Superior temporal gyrus (tissue), 1 donor: ENCODE data around the gene ARMC9.
"Not testable (repeated sequence)": the region's sequence is repeated elsewhere in the genome, so short reads cannot be mapped to it uniquely, and the experiment has no call there.

ENCODE experiments used
- DNase-seq: peaks from one replicate; pipeline ENCODE4 v3.0.0-alpha.2; 2016; ENCODE audit errors: extremely low spot score

The ARMC9 gene

DNA sequence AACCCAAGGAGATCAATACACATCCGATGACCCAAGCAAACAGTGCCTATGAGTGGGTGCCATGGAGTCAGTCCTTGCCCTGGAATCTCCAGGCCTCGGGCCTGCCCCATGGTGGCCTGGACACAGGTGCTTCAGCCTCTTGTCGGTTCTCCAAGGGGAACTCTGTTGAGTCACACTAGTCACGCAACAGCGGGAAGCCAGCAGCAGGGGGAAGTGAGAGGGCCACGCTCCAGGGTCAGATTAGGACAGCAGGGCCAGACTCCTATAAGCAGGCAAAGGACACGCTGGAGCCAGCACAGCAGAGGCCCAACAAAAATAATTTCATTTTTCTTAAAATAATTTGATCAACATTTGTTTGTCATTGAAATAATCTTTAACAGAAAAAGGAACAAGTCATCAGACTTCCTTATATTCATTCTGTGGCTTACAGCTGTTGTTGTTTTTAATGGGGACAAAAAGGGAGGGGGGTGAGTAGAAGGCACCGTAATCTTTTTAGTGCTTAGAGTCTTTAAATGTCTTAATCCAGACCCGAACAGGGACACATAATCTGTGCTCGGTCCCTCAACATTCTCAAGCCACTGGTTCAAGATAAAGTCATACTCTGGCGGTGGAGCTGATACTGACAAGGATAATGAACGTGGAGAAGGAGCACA, 16.4 kb upstream of the ARMC9 start:
- DNase-seq, result no peak

DNA sequence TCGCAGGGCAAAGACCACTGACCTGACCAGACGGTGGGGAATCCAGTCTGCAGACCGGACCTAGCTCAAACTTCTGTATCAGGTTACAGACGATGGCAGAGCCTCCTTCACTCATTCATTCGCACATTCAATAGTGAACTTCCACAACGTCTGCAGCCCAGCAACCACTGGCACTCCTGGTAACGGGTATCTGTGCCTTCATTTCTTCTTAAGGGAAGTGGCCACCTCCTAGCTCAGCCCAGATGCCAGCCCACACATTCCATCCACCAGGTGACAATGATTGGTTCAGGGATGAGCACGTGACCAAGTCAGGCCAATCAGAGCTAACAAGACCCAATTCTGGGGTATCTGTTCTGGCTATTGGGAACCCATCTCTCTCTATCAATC, 15.9 kb upstream of the ARMC9 start:
- no peak for DNase-seq

DNA sequence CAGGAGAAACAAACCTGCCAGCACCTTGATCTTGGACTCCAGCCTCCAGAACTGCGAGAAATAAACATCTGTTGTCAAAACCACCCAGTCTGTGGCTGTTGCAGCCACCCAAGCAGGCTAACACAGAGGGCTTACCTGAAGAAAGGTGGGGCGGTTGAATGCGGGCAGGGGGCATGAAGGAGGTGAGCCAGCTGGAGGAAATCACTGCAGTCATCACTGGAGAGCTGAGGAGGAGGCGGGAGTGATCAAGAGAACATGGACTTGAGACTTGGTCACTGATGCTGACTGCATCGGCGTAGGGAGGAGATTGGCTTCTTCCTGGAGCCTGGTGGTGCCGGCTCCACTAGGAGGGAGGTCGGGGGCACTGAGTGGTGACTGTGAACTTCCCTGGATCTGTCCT, 14.6 kb upstream of the ARMC9 start:
- no peak for DNase-seq

DNA sequence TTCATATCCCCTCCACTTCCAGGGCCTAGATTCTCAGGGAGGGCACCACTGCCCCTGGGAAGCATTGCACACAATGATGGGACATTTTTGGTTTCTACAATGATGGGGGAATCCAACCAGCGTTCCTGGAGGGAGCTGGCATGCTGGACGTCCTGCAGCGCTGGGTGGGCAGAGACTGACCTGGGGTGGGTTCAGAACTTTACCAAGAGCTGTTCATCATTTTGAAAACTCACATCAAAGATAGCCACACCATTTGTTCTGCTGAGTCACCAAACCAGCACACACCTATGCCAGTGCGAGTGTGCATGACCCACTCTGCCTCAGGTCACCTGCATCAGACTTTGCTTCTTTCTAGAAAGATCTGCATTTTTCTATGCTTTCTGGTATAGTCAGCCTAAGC, 14.1 kb upstream of the ARMC9 start:
- no peak for DNase-seq

DNA sequence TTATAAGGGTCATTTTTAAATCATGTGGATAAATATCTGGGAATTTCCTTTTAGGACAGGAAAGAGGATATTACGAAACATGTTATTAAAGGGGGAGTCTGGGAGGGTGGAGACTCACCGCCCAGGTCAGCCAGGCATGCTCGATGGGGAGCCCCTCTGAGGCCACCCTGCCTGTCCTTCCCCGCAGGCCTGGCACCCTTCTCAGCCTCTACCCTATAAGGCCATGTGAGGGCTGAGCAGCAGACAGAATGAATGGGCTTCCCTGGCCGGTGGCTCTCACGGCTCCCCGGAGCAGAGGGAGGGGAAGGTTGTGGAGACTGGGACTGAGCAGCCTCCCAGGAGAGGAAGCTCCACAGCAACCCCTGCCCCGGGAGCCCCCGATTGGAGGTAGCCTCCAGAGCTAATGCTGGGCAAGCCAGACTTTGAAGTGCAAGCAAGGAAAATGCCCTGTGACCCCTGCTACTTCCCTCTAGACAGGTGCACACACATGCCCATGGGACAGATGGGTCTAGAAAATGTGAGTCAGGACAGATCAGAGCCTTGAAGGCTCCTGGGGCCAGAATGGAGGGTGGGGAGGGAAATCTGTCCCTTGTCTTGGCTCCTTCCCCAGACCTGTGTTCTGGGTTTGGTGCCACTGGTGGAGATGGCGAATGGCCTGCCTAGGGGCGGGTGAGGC, 13.2 kb upstream of the ARMC9 start:
- no peak for DNase-seq

DNA sequence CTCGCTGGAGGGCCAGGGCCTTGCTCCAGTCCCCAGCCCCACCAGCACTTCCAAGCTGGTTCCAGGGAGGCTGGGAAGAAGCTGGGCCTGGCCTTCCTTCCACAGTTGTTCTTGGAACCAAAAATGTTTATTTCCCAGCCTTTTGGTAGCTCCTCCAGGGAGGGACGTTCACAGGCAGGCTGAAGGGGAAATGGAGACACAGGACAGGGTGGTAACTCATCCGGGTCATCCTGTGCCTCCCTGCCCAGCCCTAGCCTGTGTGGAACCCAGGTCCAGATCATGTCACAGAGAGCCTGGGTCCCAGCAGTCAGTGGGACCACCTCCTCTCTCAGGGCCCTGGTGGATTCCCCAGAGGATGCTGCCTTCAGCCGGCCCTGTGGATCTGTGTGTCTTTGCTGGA, 12.5 kb upstream of the ARMC9 start:
- DNase-seq, result no peak

DNA sequence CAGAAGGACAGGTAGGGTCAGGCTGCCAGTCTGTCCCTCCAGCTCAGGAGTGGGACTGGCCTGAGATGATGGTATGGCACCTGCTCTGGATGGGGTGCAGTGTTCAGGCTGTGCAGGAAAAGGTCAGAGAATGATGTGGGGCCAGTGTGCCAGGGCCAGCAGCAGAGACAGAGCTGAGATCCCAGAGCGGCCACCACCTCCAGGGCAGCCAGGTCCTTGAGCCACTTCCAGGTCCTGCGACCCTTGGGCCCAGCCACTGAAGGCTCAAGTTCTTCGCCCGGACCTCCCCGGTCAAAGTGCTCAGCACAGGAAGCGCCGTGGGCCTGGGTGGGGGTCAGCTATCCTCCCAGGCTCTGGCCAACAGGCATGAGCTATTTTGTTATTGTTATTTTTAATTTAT, 12.1 kb upstream of the ARMC9 start:
- no peak for DNase-seq

DNA sequence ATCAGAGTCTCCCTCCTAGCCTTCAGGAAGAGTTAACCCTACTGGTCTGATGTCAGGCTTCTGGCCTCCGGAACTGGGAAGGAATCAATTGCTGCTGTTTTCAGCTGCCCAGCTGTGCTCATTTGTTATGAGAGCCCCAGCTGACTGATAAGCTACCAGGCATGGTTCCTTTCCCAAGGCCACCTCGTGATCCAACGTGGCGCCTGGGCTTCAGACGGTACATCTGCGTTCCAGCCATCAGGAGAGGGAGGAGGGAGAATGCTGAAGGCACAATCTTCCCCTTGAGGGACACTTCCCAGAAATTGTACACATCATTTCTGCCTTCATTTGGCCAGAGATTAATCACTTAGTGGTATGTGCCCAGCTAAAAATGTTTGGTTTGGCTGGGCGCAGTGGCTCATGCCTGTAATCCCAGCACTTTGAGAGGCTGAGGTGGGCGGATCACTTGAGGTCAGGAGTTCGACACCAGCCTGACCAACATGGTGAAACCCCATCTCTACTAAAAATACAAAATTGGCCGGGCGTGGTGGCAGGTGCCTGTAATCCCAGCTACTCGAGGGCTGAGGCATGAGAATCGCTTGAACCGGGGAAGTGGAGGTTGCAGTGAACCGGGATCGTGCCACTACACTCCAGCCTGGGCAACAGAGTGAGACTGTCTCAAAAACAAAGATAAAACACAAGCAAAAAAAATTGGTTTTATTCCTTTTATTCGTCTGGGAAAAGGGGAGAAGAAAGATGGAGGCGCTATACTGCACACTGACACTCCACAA, 10.5 kb upstream of the ARMC9 start:
- DNase-seq, result no peak

DNA sequence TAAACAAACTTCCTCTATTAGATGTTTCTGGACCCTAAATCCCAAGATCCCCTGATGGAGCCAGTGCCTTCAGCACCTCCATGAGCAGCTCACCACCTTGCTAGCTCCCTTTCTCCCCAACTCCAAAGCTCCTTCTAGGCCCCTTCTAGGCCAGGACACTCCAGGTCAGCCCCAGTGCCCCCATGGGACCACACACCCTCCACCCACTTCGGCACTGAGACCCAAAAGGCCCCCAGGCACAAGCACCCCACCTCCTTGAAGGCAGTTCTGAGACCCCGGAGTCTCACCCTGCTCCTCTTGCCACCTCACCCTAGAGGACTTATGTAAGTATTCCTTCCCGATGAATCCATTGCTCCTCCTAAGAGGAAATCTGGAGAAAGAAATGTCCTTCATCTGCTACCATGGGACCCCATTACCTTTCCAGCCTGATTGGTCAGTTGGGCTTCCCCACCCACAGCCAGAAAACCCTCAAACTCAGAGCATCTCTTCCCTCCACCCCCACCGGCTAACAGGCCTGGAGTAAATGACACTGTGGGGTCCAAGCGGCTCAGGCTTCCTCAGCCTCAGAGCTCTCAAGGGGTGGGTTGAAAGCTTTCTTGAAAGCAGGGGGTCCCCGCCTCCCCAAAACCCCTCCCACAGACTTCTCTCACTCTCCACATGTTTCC, 9.8 kb upstream of the ARMC9 start:
- no peak for DNase-seq

DNA sequence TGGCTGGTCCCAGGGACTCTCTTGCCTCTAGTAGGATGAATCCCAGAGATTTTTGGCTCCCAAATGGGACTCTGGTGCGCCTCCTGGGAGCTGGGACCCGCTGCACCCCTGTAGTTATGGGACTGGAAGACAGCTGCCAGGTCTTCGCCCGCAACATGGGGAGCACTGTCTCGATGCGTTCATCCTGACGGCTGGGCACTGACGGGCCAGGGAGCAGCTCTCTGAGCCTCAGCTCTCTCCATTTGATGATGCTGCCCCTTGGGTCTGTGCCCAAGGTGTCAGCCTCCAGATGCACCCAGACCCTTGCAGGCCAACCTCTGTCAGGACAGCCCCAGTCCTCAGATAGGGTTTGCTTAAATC, 9.3 kb upstream of the ARMC9 start:
- DNase-seq, result no peak

DNA sequence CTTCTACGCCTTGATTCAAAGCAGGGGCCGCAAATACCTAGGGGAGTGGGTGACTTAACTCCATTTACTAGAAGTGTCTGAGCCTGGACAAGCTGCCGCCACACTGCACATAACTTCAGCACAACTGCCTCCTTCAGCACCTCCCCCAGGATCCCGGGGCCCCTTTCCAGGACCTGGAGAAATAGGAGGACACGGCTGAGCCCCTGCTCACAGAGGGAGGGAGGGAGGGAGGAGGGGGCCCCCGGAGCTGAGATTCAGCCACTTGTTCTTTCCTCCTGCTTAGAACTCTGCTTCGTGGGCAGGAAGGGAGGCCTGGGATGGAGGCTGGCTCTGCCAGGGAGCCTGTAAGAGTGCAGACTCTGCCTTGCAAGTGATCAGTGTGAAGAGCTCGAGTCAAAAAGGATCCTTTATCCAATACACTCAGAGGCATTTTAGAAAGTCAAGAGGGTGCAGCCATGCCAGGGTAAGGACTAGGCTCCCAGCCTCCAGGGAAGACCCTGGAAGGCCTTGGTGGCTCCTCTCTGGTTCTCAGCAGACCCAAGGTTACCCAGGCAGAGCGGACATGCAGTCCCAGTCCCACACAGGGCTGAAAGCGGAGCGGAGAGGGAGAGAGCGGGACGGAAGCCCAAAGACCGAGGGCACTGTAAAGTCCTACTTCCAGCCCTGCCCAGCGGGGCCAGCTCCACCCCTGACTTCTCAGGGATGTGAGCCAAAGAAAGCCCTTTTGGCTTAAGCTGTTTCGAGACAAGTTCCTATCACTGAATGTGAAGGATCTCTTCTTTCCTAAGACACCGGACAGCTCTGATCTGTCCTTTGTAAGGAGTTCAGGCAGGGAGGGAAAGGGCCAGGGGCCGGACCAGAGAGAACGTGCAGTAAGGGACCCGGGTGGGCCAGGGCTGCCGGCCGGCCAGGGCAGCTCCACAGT, 8.6 kb upstream of the ARMC9 start:
- DNase-seq, result no peak

DNA sequence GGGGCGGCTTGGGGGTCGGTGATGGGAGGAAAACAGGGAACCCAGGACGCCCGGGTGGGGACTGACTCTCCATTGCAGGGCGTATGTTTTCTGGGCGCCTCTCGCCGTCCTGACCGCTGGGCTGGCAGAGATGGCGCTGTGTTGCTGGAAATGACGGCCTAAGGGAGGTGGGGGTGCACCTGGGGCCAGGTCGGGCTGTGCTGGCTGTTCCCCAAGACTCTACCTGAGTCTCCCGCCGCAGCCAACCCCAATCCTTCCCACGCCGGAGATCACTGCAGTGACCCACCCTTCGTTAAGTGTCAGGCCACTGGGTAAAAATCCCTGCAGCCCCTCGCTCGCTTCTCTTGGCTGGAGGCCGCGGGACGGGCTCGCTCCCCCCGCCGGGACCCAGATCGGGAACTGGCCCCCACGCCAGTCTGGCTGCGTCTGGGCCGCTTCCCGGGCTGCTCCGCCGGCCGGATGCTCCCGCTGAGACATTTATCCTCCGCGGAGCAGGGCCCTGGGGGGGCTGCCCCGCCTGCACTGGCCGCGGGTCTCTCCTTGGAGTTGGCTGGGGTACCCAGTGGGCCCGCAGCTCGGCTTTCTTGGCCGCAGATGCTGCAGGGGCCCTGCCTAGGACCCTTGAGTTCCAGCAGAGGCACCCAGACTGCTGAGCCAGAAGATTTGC, 7.8 kb upstream of the ARMC9 start:
- no peak for DNase-seq

DNA sequence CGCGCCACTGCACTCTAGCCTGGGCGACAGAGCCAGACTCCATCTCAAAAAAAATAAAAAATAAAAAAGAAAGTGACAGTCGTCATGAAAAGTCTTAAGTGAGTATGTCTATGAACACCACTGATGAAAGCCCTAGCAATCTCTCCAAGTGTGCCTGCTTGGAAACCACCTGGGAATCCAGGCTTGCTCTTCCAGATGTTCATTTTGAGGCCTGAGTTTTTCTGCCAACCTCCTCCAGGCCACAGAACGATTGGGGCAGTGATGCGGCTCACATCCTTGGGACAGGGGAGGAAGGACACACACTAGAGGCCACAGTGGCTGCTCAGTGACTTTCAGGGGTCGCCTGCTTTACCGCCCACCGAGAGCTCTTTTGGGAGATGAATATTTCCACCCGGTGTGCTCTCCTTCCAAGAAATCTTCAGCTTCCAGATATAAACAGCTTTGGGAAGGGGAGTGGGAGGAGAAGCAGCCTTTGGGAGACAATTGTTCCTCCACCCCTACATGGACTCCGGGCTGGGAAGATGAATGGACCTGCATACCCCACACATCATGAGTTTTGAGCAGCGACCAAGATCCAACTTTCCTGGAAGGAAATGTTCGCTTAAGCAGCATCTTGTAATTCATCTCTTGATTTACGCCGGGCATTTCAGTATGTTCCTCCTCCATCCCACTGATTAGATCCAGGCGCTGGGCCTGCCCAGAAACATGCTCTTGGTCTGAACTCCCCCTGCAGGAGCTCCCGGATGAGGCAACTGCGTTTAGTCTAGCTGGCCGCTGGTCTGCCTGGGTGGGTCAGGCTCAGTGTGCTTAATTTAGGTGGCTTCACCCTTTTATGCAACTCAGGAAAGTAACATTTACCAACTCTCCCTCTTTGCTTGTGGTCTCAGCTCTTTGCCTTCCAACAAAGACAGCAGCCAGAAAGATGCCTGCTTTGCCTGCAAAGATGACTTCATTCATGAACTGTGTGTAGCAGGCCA, 6.2 kb upstream of the ARMC9 start:
- no peak for DNase-seq

DNA sequence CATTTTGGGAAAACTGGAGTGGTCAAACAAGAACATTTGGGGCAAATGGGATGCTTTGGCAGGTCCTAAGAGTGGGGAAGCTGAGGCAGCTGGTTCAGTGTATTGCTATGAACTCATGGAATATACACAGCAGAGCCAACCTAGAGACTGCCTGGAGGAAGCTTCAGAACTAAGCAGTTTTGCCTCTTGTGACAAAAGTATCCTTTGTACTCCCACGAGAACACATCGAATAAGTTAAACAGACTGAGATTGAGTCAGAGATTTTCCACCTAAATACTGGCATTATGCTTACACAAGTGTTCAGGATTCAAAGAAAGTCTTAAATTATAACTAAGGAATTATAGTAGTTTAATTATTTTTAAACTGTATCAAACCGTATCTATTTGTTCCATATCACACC, 5.2 kb upstream of the ARMC9 start:
- DNase-seq, result no peak

DNA sequence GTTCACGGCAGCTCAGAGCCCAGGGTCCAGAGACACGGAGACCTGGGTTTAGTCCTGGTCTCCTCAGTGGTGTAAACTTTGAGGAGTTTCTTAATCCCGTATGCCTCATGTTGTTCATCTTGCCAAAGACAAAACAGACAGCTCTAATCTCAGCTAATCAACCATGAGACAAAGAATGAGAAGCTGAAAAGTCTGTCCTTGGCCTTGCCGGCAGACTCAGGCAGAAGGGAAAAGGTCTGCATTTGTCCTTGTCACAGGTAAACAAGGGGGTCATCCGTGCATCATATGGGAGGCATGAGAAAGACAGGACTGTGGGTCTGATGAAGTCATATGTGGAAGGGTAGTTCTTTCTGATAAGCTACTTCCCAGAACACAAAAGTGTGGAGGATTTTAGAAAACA, 1.8 kb upstream of the ARMC9 start:
- no peak for DNase-seq

DNA sequence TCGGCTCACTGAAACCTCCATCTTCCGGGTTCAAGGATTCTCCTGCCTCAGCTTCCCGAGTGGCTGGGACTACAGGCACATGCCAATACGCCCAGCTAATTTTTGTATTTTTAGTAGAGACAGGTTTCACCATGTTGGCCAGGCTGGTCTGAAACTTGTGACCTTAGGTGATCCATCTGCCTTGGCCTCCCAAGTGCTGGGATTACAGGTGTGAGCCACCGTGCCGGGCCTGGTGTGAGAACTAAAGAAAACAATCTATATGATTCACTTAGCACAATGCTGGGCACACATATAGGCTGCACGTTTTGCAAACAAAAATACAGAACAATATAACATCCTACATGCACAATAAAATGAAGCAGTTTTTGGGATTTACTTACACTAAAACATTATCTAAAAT, 1.2 kb upstream of the ARMC9 start:
- not testable (repeated sequence) for DNase-seq

DNA sequence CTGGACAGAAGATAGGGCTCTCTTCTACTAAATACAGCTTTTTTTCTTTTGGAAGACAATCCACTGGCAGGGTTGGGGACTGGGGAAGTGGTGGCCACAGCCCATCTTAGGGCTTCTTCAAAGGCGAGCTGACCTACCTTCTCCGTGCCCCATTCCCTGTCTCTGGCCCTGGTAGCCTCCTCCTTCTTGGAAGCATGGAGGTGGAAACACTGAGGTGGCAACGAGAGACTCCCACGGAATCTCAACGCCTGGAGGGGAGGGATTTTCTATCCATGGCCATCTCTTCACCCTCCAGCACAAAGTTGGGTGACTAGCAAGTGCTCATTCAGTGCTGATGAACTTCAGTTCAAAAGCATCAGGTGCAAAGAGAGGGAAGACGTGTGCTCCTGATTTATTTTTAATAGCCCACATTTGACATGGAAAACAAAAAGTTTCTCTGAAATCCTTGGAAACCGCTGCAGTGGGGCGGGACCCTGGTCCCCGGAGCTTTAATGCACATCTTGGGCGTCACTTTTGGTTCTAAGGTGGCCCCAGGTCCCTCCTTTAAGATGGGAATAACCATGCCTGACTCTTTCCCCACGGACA, 633 bp upstream of the ARMC9 start:
- DNase-seq, result no peak

DNA sequence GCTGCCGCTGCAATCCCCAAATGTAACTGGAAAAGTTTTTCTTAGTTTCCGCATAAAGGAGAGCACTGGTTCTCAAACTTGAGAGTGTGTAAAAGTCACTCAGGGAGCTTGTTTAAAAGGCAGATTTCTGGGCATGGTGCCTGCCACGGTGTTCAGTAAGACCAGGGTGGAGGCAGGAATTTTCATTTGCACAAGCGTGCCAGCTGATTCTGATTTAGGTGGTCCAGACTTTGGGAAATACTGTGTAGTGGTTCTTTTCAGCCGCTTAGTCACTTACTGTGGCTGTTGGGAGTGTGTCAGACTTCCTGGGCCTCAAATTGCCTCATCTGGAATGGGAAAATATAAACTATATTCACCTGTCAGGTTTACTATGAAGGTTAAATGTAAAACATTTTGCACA, 788 bp downstream of the ARMC9 start:
- no peak for DNase-seq

DNA sequence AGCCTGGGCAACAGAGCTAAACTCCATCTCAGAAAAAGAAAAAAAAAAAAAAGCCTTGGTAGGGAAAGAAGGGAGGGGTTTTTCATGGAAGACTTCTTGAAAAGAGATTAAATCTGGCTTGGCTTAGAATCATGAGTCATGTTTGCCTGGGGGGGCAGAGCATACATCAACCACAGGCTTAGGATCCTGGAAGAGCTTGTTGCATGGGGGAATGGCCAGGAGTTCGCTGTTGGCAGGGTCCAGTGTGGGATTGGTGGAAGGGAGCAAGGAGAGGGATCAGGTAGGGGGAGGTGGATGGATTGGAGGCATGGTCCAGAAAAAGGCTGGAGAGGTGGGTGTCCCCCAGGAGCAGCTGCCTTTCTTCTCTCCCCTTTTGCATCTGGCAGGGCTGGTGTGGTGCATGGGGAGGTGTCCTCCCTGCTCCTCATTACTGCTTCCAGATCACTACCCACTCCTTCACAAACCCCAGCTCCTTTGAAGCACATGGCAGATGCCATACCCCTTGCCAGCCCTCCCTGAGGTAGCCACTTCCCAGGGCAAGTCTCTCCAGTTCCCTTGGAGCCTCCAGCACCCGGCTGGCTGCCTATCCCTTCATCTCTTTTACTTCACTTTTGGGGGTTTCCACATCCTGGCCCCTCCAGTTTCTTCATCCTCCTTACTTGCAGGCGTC, 2.5 kb downstream of the ARMC9 start:
- no peak for DNase-seq
